ENCODE measurements around the gene RAD23A. TPM values are rescaled to one million over a fixed set of nuclear protein-coding genes. Genes with fewer than 3 reads are reported as not detected.
"Not testable (repeated sequence)": the region's sequence is repeated elsewhere in the genome, so short reads cannot be mapped to it uniquely, and the experiment has no call there.

Gene RAD23A
- total and polyA plus RNA-seq, 2 donors (not counting 1 experiment from before 2014, with no cell fraction given): 46.2 to 72.2 TPM

GRCh38 chr19:12956446-12957388 is 11.1 kb downstream of the RAD23A start, which contains the start of gene GADD45GIP1:
Gene GADD45GIP1 (minus strand): TSS chr19:12957223. CDS start chr19:12957212, 11 bp downstream.
- peak; percentile 73 to 77 for DNase-seq (ENCODE audit: low read depth in 2 of 2)
- H3K27me3 ChIP-seq (ENCODE audit: control insufficient read depth, insufficient read depth, low read length): no peaks in the 10 kb centered on the region
- peak within 1 kb of the TSS; percentile 77 for H3K9ac ChIP-seq (ENCODE audit: insufficient read depth, low read length)
- peaks cover 17% of the 10 kb centered on the region for H3K4me1 ChIP-seq (ENCODE audit: control insufficient read depth, extremely low read depth, insufficient read depth, low read length)
- no peaks in the 10 kb centered on the region for H4K20me1 ChIP-seq (ENCODE audit: control insufficient read depth, extremely low read depth, insufficient read depth, low read length)
- H3K4me3 ChIP-seq (replicated peaks in 1 of 4; ENCODE audit: control extremely low read depth in 1 of 4, insufficient read depth in 1 of 4, low read depth in 3 of 4, low read length in 4 of 4): peak within 1 kb of the TSS; percentile 72 to 93 (median 84)
- peaks cover 37% of the 10 kb centered on the region for H3K79me2 ChIP-seq (ENCODE audit: control insufficient read depth, insufficient read depth, low read length)
- H2AFZ ChIP-seq (ENCODE audit: low read length): peak within 1 kb of the TSS; percentile 81
- H3K9me3 ChIP-seq (ENCODE audit: control insufficient read depth, insufficient read depth, low read depth, low read length): no peaks in the 10 kb centered on the region
- TF ChIP-seq EZH2 (IDR thresholded peaks at IDR 0.05; ENCODE audit: low read length, missing control alignments): no peak
- TF ChIP-seq CTCF (conservative IDR thresholded peaks at IDR 0.05 in 1 of 2, IDR thresholded peaks at IDR 0.05 in 1 of 2; ENCODE audit: low read depth in 1 of 2, low read length in 2 of 2): no peak
- H3K4me2 ChIP-seq (ENCODE audit: extremely low read depth, insufficient read depth, low read length): peak within 1 kb of the TSS; percentile 90
- peak within 1 kb of the TSS; percentile 77 for H3K27ac ChIP-seq (ENCODE audit: insufficient read depth, low read length)
- peaks cover 10% of the 10 kb centered on the region for H3K36me3 ChIP-seq (ENCODE audit: control insufficient read depth, insufficient read depth, low read length)

- Histone ChIP-seq H3K4me1 (ENCODE audit: control insufficient read depth, extremely low read depth, insufficient read depth, low read length) (peaks cover 14% of the 10 kb centered on the region), H3K4me3 (replicated peaks in 1 of 4; ENCODE audit: control extremely low read depth in 1 of 4, insufficient read depth in 1 of 4, low read depth in 3 of 4, low read length in 4 of 4) (peak overlapping the region; percentile 69 to 93 (median 76)), H3K9ac (ENCODE audit: insufficient read depth, low read length) (peak overlapping the region; percentile 77), H3K4me2 (ENCODE audit: extremely low read depth, insufficient read depth, low read length) (peak overlapping the region; percentile 68), H2AFZ (ENCODE audit: low read length) (peak overlapping the region; percentile 81), H3K27ac (ENCODE audit: insufficient read depth, low read length) (peak overlapping the region; percentile 77), H3K79me2 (ENCODE audit: control insufficient read depth, insufficient read depth, low read length) (peaks cover 37% of the 10 kb centered on the region)
- H3K9me3 ChIP-seq (ENCODE audit: control insufficient read depth, insufficient read depth, low read depth, low read length); DNase-seq (ENCODE audit: low read depth in 2 of 2); H3K36me3 ChIP-seq (ENCODE audit: control insufficient read depth, insufficient read depth, low read length); H3K27me3 ChIP-seq (ENCODE audit: control insufficient read depth, insufficient read depth, low read length); H4K20me1 ChIP-seq (ENCODE audit: control insufficient read depth, extremely low read depth, insufficient read depth, low read length): not testable (repeated sequence)
Measured at GRCh38 chr19:12957389-12957952, 11.8 kb downstream of the RAD23A start.

- no peaks in the 10 kb centered on the region for H3K27me3 ChIP-seq (ENCODE audit: control insufficient read depth, insufficient read depth, low read length)
- no peak for DNase-seq (ENCODE audit: low read depth in 2 of 2)
- no peak overlapping the region for H3K4me2 ChIP-seq (ENCODE audit: extremely low read depth, insufficient read depth, low read length)
- peaks cover 26% of the 10 kb centered on the region for H3K79me2 ChIP-seq (ENCODE audit: control insufficient read depth, insufficient read depth, low read length)
- H3K27ac ChIP-seq (ENCODE audit: insufficient read depth, low read length): no peak overlapping the region
- H3K4me3 ChIP-seq (replicated peaks in 1 of 4; ENCODE audit: control extremely low read depth in 1 of 4, insufficient read depth in 1 of 4, low read depth in 3 of 4, low read length in 4 of 4): no peak overlapping the region
- no peaks in the 10 kb centered on the region for H3K9me3 ChIP-seq (ENCODE audit: control insufficient read depth, insufficient read depth, low read depth, low read length)
- no peaks in the 10 kb centered on the region for H3K4me1 ChIP-seq (ENCODE audit: control insufficient read depth, extremely low read depth, insufficient read depth, low read length)
- TF ChIP-seq CTCF (conservative IDR thresholded peaks at IDR 0.05 in 1 of 2, IDR thresholded peaks at IDR 0.05 in 1 of 2; ENCODE audit: low read depth in 1 of 2, low read length in 2 of 2) (no peak), EZH2 (IDR thresholded peaks at IDR 0.05; ENCODE audit: low read length, missing control alignments) (no peak)
- no peaks in the 10 kb centered on the region for H3K36me3 ChIP-seq (ENCODE audit: control insufficient read depth, insufficient read depth, low read length)
- no peak overlapping the region for H3K9ac ChIP-seq (ENCODE audit: insufficient read depth, low read length)
- H4K20me1 ChIP-seq (ENCODE audit: control insufficient read depth, extremely low read depth, insufficient read depth, low read length): no peaks in the 10 kb centered on the region
- no peak overlapping the region for H2AFZ ChIP-seq (ENCODE audit: low read length)
Measured at GRCh38 chr19:12959481-12959880, 13.8 kb downstream of the RAD23A start.
